Stimulated activated CD4-positive, alpha-beta T cell treated with anti-CD3 and anti-CD28 coated beads, Interleukin-15, amount 100 ng/mL, for 1 hour (primary cell): ENCODE measurements around the gene AOPEP.
A peak's percentile ranks its signal among the peaks of the same experiment; 100 is the strongest.

Source experiments
- DNase-seq, 2 donors: peaks; one replicate each; pipeline ENCODE4 v3.0.0-alpha.2; 2020; ENCODE audit warnings: low read depth in 1 of 2, low spot score in 1 of 2

The AOPEP gene

DNA sequence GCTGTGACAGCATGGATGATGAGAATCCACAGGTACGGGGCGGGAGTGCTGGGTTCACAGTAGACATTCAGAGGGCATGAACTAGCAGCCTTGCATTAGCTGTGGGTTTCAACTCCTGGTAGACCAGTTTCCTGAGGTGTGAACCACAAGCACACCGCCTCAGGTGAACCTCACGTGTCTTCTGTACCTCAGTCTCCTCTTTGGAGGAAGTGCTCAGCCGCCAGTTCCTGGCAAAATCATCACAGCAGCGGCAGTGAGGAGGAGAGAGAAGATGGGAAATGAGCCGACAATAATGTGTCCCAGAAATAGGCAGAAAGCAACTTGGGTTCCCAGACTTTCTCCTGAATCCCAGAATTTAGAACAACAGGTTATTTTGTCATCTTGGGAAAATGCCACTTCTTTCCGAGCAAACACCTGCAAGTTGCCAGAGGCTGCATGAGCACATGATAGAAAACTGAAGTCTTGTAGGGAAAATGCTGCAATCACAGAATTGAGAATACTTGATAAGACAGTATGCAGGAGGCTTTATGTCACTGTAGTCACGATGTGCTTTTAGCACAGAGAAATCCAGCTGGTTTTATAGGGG is 258.5 kb downstream of the AOPEP start:
- DNase-seq = no peak

DNA sequence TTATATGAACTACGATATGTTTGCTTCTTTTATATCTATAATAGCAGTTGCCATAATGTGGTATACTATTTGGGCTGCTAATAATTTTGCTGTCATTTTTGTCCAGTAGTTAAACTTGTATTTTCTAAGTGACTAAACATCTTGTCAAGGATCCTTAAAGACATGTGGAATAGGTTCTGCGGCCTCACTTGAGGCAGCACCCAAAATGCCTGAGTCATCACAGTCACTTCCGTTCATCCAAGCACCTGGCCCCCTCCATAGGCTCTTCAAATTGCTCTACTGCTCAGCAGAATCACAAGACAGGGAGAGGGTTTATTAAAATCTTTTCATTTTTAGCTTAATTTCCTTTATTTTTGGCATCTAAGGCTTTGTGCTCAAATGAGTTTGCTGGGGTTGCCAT is 259.1 kb downstream of the AOPEP start:
- no peak for DNase-seq

DNA sequence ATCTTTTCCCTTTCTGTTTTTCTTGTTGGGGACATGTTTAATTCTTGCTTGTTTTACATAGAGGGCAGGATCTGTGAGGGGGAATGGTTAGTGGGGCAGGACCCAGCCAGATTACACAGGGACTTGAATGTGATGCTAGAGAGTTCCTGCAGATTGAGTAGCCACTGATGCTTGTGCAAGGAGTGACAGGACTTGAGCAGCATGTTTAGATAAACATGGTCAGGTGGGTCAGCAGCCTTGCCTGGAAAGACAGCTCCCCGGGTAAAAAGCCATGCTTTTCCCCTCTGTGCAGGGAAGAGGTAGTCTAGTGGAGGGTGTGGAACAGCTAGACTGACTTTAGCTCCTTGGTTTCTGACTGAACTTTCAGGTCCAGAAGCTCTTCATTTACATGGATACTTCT is 261.2 kb downstream of the AOPEP start:
- DNase-seq = no peak

DNA sequence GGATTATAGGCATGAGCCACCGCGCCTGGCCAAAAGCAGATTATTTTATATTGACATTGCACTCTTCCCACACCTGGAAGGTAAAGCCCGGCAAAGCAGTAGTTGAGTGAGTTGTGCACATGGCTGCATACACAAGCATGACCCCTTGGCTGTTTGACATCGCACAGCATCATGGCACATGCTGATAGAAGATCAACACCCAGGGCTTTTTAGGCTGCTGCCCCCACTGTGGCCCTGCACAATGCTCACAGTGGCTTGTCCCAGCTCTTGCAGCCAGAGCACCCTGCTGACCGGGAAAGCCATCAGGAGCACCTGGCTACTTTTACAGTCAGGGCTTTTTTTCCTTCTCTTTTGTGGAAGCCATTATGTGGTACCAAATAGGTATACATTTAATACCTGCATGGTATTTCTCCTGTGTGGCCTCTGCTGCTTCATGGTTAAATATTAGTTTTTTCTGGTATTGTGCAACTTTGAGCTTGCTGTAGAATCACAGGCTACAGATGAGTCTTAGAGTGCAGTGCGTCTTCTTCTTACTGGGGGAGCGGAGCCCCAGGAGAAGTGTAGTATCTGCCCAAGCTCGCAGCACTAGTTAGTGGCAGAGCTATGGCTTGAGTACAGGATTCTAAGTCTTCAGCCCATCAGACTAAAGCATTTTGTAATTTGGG is 264.5 kb downstream of the AOPEP start:
- no peak for DNase-seq

DNA sequence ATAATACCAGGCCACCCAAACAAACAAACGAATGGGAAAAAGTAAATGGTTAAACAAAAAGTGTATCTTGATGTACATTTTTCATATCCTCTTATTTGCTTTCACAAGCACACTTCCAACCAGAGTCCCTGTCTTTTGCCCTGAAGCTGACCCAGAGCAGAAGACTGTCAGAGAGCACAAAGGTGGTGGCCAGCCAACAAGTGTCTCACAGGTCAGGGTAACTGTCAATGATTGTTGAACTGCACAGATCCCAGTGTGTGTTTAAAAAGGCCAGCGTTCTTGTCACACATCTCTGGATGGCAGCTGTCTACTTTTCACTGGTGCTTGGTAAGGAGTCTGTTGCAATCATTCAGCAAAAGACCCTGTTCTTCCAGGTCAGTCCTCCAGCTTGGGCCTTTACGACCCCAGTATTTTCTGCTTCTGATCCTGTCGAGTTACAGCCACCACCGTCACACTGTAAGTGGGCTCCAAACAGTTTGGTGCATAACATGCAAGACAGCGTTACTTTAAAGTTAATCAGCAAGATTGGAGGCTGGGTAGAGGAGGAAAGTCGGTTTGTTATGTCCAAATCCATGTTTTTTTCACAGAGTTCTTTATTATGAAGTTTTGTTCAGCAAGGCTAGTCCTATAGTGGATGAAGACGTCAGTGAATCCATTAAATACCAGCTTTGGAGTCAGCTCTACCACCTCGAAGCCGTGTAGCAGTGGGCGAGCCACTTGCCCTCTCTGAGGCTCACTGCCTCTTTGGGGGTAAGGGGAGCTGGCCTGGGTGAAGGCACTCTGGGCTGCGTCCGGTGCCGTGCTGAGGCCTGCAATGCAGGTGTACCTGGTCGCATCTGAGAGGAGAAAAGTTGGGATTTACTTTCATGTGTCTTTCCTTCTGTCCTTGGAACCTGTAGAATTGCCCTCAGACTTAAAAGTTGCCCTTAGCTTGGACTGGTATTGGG is 265.7 kb downstream of the AOPEP start:
- no peak for DNase-seq

DNA sequence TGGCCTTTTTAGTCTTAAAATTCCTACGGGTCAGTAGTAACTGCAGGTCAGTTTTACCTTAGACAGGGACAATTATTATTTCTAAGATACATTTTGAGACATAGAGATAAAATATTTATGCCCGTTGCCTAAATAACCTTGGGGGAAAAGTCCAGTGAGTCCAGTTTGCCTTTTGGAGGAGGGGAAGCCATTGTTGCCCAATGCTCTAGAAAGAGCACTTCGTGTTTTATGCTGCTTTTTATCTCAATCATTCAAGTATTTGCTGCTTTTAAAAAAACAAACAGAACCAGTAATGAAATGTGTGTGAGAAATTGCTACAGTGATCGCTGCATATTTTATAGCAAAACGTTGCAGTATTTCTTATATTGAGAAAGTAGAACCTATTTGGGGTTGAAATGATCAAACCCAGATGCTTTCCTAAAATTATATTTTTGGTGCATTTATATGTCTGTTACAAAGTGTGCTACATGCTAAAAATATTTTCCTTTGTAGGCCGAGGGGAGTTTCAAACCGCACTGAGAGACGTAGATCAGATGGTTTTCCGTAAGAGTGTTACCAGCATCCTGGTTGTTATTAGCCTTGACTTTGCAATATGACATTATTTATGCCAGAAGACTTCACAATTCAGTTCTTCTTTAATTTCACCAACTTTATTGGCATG is 266.8 kb downstream of the AOPEP start:
- no peak for DNase-seq

DNA sequence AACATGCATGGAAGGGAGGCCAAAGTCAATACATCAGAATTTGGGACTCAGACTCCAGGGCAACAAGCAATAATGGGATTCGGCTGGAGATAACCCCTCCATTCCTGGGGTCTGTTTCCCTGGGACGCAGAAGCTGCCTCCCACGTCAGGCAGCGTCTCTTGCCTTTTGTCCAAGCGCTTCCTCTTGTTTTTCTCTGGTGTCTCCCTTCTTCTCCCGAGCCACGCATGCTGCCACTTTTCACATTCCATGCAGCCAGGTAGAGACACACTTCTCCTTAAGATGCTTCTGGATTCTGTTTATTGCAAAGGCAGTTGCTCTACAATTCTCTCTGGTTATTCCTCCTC is 267.3 kb downstream of the AOPEP start:
- no peak for DNase-seq

DNA sequence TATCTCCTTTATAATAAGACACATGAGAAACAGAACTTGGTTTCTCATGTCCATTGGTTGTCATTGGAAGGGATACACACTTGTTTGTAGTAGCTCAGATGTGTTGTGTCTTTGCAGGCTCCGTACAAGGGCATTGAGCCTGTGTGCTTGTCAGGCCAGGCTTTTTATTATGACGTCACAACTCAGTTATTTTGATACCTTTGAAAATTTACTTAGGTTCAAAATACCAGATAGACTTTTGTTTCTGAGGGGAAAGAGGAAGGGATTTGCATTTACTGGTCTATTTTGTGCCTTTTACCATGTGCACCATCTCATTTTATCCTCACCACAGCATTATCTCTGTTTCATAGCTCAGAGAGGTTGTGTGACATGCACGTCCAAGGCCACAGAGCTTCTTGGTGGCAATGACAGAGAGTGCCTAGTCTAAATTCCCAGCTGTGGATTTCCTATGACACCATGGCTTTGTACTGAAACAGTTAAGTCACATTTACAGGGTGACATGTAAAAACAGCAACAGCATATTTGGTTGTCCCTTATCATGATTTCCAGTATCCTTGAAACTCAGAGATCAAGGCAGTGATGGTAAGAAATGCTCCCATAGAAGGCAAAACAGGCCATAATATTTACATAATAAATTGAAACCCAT is 268.7 kb downstream of the AOPEP start:
- no peak for DNase-seq

DNA sequence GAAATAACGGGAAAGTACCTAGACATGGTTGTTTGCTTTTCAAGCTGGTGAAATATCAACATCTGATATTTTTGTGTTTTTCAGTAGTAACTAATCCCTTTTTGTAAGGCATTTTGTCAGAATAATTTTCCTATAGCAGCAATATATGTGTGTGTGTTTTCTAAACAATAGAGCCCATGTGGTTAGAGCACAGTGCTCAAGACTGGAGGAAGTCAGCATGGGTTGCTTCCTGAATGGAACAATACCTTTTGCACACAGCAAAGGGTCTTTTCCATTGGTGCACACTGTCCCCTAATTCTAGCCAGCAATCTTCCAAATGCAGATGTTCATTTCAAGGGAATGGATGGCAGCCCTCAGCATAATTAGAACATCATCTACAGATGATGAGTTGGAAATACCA is 270.1 kb downstream of the AOPEP start:
- DNase-seq = no peak

DNA sequence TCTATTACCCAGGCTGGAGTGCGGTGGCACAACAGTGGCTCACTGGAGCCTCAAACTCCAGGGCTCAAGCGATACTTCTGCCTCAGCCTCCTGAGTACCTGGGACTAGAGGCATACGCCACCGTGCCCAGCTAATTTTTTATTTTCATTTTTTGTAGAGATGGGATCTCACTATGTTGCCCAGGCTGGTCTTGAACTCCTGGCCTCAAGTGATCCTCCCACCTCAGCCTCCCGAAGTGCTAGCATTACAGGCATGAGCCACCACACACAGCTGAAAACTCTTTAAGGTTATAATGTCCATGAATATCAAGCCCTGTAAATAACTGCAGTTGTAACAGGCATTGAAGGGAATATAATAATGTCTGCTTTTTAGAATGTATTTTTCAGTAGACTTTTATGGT is 271.2 kb downstream of the AOPEP start:
- no peak for DNase-seq

DNA sequence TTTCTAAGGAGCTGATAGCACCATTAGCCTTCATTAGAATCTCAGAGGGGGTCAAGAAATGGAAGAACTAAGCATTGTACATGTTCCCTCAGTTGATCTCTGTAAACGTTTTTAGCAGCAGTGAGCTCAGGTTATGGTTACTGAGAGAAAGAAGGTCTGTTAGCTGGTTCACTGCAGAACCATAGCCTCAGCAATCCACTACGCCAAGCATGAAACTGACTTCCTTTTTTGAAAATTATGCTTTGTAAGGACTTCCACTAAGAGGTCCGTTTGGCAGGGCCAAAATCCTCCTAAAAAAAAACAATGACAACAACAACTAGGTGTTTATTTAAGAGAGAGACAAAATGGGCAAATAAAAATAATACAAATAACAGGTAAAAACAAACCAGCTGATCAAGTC is 273.3 kb downstream of the AOPEP start:
- no peak for DNase-seq

DNA sequence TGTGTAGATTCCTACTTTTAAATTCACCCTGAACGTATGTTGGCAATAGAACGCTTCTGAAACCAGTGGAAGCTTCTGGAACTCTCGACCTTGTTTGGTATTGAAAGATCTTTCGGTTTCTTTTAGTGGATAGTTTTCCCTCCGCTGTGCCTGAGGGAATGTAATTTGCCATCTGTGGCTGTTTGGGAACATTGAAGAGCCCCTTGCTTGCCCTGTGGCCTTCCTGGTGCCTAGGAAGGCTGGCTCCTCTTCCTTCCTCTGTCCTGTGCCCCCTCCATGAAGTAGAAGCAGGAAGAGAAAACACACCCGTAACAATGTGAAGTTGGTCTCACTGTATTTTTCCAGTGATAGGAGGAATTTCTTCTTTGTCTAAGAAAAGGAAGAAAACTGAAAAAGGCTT is 274.3 kb downstream of the AOPEP start:
- no peak for DNase-seq

DNA sequence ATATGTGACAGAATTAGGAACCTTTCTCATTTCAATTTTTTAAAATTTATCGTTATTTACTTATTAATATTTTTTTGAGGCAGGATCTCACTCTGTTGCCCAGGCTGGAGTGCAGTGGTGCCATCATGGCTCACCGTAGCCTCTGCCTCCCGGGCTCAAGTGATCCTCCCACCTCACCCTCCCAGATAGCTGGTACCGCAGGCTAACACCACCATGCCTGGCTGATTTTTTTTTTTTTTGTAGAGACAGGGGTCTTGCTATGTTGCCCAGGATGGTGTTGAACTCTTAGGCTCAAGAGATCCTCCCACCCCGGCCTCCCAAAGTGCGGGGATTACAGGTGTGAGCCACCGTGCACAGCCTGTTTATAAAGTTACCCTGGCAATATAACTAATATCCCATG is 275.2 kb downstream of the AOPEP start:
- no peak for DNase-seq

DNA sequence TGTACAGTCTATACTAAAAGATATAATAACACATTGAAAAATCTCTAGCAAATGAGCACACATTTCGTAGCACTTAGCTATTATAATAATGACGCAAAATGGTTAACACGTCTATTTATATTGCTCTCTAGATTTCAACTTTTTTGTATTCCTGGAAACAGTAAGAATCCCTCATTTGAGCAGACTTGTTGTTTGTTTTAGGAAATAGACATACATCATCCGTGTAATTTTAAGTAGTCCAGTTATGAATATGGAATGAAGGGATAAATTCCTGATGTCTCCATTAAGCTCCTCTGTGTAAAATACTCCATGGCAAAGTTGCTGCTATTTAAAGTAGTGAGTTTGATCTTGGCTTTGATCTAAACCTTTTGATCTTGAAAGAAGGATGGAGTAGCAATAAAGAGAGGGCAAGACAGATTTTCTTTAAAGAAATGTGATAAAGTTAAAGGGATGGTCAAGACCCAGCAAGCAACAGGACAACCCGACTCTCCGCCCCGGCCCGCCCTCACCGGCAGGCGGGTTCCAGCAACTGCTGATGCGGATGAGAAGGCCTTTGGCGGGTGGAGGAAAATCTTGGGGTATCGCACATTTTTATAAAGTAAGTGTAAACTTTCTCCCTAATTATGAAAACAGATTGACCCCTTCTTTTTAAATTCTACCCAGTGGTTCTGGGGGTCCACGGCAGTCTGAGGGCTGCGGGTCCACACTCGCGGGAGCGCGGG is 277.4 kb downstream of the AOPEP start:
- no peak for DNase-seq

DNA sequence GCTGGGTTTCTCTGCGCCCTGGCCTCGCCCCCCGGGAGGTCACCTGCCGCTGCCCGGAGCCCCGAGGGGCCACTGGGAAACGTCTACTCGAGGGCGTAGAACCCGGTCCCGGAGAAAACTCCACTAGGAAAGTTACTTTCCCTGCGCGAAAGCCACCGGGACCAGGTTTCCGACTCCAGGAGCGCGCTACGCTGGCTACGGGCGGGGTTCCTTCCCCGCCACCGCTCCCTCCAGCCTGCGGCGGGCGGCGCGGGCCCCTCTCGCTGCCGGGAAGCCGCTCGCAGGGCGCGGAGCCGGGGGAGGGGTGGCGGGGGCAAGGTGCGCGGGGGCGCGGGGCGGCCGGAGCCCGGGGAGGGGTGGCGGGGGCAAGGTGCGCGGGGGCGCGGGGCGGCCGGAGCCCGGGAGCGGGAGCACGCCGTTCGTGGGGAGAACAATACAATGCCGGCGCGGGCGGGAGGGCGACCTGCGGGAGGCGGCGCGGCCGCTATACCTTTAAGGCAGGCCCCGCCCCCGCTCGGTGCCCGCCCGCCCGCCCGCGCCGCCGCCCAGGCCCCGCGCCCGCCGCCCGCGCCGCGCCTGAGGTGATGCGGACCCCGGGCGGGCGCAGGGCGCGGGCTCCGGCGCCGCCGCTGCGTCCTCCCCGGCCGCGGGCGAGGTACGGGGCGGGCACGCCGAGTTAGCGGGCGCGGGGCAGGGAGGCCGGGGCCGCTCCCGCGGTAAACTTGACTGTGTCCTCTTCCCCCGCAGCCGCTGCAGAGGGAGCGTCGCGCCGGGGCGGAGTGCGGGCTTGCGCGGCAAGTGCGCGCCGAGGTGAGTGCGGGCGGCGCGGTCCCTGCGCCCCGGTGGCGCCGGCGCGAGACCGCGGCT is 278.1 kb downstream of the AOPEP start:
- DNase-seq = peak in 1 of 2 donors; percentile 17

DNA sequence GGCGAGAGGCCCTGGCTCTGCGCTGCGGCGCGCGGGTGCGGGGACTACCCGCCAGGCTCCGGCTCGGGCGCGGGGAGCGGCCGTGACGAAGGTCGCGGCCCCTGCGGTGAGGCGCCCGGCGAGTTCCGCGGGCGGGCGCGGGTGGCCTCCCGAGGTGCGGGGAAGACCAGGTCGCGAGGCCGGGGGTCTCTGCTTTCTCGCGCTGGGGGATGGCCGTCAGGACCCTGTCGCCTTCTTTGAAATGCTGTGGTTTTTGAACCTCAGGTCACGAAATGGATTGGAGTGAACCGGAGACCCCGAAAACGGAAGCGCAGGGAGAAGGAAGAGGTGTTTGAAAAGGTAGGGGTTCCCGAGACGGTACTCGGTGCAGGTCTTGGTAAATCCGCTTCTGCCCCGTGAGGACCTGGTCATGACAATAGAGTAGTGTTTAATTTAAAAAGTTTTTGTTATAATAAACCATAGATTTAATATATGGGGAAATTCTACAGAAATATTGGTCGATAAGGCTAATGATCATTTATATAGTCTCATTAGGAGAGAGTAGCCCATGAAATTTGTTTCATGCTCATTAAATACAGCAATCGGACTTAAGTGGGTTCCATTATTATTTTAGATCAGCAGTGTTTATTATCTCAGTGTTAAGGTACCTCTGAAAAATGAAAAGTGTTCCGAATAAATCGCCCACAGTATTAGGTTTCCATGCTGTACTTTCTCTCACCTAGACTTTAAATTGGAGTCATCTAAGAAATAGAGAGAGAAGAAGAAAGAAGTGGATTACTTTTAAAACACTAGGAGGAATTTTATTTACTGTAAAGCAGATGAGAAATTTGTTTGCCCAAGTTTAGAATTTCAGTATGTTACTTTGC is 279.0 kb downstream of the AOPEP start:
- no peak for DNase-seq

DNA sequence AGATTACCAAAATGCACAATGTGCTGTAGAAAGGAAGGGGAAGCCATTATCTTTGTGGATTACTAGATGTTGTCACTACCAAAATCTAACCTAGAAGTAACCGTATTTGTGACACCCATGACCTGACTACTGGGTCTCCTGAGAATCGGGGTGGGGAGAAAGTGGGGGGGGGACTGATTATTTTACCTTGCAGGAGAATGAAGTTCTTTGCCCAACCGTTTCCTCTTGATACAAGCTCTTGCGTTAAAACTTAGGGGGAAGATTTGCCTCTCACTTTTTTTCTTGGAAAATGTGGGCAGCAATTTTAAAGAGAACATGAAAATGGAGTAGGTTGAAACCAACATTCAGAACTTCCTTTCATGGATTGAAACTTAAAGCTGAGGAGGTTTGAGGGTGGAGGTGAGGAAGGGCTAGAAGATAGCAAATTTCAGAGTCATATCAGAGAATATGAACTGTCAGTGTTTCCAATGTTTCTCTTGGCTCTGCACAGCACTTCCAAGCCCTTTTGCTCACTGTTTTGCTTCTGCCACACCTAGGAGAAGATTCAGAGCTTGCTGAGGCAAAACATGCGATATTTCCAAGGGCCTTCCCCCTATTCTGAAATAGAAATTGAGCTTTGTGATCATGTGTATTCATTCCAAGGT is 280.8 kb downstream of the AOPEP start:
- no peak for DNase-seq

DNA sequence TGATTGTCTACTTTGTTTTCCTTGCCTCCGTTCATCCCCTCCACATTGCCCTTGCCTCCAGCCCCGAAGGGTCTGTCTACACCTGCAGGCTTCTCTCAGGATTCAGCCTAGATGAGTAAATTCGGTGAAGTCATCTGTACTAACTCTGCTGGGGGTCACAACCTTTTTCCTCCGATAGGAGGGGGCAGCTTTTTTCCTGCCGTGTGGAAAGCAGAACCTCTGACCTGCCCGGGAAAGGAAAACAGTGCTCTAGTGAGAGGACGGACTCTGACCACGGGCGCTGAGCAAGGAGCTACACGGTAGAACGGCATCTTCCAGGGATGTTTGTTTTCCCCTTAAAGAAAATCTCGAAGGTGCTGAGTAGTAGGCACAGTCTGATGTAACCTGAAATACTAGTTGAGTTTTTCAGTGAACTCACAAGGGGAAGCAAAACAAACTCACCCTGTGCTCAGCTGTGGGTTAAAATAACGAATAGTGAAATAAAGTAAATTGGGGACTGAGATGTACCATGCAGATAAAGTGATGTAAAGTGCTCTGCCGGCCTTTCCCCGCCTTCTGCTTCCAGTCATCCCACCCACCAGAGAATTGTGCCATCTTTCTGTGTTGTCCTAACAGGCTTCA is 281.8 kb downstream of the AOPEP start:
- DNase-seq = no peak
